ENCODE measurements around the gene DGCR2. TPM values are rescaled to one million over a fixed set of nuclear protein-coding genes. Genes with fewer than 3 reads are reported as not detected.

DGCR2 gene
- total RNA-seq, 1 donor from 2014 or later = 39.5 TPM

DNA sequence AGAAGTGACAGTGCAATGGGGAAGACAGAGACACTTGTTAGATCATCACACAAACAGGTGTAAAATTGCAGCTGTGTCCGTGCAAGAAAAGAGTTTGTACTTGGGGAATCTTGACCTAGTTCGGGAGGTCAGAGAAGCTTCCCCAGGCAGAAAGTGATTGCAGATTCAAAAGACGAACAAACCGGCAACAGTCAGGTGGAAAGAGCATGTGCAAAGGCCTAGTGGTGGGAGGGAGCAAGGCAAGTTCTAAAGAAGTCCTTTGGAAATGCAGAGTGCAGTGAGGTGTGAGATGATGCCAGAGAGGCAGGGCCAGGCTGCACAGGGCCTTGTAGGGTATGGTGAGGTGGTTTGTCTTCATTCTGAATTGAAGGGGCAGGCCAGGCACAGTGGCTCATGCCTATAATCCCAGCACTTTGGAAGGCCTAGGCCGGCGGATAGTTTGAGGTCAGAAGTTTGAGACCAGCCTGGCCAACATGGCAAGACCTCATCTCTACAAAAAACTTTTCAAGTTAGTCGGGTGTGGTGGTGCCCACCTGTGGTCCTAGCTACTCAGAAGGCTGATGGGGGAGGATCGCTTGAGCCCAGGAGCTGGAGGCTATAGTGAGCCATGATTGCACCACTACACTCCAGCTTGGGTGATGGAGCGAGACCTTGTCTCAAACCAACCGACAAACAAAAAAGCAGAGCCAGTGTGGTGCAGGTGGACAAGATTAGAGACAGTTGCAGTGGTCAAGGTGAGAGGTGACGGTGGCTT, 24.2 kb upstream of the DGCR2 start:
- no peak for DNase-seq

DNA sequence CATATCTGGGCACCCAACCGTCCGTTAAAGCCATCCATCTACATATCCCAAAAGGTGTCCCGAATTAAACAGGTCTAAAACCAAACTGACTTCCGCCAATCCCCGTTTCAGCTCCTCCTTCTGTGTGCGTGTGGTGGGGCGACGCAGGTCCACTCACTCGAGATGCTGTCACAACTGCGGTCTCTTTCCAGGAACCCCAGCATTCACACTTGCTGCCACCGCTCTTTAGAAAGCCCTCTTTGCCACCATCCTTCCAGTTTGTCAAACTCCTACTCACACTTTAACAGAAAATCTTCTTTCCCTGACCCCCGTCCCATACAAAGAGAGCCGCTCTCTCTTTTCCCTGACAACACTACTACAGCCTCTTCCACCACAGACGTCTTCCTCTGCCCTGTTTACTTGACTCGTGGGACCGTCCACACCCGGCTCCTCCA, 21.8 kb upstream of the DGCR2 start:
- DNase-seq = no peak

DNA sequence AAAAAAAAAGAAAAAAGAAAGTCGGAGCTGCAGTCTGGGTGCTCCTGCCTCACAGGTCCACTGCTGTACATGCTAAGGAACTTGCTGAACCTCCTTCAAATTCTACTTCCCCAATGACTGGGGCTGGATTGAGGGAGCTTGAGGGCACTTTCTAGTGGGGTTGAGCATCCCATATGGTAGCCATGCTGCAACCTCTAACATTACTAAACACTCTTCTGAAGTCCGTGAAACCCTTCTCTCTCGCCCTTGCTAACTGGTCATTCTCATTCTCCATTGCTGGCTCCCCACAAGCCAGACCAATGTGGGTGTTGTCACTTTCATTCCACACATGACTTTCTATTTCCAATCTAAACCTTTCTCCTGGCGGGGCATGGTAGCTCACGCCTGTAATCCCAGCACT, 21.0 kb upstream of the DGCR2 start:
- DNase-seq = no peak

DNA sequence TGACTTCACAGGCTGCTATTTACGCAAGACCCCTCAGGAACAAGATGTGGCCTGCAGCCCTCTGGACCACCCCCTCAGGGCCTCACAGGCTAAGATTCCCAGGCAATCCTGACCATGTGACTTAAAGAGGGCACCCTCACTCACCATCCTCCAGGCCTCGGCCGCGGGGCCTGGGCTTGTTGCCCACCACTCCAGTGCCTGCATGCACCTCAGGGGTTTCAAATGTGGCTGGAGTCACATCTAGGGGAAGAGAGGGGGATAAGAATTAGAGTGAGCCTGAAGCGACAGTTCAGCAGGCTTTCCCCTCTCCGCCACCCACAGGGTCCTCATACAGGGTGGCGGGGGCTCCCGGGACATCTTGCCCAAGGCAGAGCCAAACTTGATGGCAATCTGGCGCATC, 20.2 kb upstream of the DGCR2 start:
- DNase-seq = no peak

- DNase-seq = no peak
Observed at GRCh38 chr22:19139974-19140373, 17.8 kb upstream of the DGCR2 start.

DNA sequence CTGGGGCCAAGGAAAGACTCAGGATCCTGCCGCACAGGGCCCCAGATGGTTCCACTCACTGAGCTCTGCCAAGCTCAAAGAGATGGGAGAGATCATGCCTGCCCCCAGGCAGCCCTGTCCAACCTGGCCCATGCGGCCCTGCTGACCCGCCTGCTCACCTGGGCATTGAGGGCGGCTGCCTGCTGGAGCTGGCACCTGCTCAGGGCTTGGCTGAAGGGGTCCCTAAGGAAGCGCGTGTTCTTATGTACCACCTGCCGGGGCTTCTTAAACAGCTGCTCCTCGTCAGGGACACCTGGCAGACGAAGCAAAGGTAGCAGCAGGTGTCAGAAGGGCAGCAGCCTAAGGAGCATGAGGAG, 16.8 kb upstream of the DGCR2 start:
- no peak for DNase-seq

GRCh38 chr22:19138217-19139000, 16.2 kb upstream of the DGCR2 start:
- no peak for DNase-seq

- no peak for DNase-seq
Observed at GRCh38 chr22:19137384-19138216, 15.4 kb upstream of the DGCR2 start.

GRCh38 chr22:19136915-19137314, 14.7 kb upstream of the DGCR2 start:
- DNase-seq = no peak

GRCh38 chr22:19134874-19135273, 12.7 kb upstream of the DGCR2 start:
- DNase-seq = no peak

GRCh38 chr22:19134176-19134831, 12.1 kb upstream of the DGCR2 start:
- DNase-seq = no peak

DNA sequence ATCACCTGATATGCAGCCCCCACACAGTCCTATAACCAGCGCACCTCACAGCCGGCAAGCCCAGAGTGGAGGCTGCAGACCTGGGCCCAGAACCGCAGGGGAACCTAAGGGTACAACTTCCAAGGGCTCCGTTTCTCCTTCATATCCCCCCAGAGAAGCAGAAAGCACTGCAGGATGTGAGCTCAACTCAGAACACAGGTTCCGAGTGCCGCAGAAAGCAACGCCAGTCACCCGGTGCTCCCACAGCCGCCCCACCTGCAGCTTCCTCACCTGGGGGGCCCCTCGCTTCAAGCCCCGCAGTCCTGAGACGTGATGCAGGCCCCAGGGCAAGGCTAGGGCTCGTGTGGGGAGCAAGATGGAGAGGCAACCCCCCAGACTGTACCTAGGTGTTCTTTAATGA, 11.3 kb upstream of the DGCR2 start:
- DNase-seq = no peak

DNA sequence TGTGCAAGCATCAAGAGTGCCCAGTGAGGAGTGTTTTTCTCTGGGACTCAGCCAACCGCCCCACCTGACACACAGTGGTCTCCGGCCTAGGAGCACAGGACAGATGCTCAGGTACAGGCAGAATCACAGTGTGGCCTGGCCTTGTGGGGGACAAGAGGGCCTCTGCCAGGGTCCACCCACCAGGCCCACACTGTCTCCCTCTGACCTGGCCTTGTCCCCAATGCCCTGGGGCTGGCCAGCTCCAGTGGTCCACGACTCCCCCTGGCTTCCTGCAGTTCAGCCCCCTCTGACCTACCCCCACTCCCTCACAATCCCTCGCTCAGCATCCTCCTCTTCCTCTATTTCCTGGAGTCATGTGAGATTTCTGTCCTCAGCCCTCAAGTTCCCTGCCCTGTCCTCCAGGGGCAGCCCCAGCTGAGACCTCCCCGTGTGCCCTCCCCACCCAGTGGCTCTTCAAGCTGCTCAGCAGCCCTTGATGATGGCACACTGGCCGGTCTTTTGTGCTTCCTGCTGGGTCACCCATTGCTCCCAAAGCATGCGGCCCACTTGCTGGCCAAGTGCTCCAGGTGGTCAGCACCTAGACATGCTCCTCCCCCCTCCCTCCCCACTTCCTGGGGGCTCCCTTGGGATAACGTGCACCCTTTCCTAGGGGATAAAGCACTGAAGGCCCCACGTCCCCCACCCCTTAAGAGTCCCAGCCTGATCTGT, 10.6 kb upstream of the DGCR2 start:
- no peak for DNase-seq

DNA sequence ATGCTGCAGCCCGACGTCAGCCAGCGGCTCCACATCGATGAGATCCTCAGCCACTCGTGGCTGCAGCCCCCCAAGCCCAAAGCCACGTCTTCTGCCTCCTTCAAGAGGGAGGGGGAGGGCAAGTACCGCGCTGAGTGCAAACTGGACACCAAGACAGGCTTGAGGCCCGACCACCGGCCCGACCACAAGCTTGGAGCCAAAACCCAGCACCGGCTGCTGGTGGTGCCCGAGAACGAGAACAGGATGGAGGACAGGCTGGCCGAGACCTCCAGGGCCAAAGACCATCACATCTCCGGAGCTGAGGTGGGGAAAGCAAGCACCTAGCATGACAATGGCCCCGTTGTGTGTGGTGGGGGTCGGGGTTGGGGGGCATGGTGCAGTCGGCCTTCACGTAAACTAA, 9.9 kb upstream of the DGCR2 start:
- no peak for DNase-seq

DNA sequence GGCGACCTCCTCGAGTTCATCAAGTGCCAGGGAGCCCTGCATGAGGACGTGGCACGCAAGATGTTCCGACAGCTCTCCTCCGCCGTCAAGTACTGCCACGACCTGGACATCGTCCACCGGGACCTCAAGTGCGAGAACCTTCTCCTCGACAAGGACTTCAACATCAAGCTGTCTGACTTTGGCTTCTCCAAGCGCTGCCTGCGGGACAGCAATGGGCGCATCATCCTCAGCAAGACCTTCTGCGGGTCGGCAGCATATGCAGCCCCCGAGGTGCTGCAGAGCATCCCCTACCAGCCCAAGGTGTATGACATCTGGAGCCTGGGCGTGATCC, 9.4 kb upstream of the DGCR2 start:
- DNase-seq = no peak

DNA sequence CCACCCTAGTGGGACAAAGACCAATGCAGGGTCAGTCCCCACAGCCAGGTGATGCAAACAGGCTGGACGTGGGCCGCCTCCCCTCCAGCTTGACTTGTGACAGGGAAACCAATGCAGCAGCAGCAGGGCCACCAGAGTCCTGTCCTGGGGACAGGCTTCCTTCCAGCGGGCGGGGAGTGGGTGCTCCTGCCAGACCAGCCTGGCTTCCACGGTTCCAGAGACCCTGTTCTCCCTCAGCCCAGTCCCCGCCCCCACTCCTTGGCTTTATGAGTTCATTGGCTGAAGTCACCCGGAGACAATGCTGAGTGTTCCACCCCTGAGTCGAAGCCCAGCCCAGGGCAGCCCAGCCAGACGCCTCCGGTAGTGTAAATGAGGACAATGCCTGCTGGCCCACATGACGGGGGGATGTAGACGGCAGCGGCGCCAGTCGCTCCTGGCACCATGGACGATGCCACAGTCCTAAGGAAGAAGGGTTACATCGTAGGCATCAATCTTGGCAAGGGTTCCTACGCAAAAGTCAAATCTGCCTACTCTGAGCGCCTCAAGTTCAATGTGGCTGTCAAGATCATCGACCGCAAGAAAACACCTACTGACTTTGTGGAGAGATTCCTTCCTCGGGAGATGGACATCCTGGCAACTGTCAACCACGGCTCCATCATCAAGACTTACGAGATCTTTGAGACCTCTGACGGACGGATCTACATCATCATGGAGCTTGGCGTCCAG, 8.9 kb upstream of the DGCR2 start, which contains the start of gene TSSK2:
TSS of gene TSSK2 (plus strand) at position 350 of the 726 bp plus-strand sequence. CDS start at position 442, 92 bp downstream.
- no peak for DNase-seq

- no peak for DNase-seq
Observed at GRCh38 chr22:19129871-19130270, 7.7 kb upstream of the DGCR2 start.

GRCh38 chr22:19128946-19129727, 6.9 kb upstream of the DGCR2 start:
- no peak for DNase-seq

- no peak for DNase-seq
Observed at GRCh38 chr22:19128009-19128401, 5.8 kb upstream of the DGCR2 start.

DNA sequence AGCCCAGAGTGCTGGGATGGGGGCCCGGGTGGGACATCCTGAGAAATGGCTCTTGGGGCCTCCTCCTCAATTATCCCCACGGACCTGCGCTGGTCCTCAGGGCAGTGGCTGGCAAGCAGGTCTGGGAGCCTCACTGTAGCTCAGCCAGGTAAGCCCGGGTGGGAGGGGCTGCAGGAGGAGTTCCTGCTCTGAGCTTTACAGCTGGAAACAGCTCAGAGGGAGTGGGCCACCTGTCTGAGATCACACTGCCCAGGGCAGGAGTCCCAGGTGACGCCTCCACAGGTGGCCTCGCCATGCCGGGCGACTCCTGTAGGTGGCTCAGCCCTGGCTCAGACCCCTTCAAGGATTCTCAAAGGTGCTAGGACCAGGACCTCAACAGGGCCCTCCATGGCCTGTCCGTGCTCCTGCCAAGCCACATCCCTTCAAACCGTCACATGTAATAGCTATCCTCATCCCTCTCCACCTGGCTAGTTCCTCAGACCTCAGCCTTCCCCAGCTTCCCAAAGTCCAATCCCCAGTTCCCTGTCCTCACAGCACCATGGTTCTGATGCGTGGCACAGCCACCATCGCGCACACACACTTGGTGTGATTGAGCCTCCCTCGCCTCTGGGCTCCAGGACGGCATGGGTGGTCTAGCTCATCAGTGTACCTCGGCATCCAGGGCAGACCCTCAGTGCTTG, 5.3 kb upstream of the DGCR2 start:
- no peak for DNase-seq

Data from skin of body (tissue), 2 donors.